ENCODE measurements around the gene ITPK1. TPM values are rescaled to one million over a fixed set of nuclear protein-coding genes. Genes with fewer than 3 reads are reported as not detected.
A peak's percentile ranks its signal among the peaks of the same experiment; 100 is the strongest.
"Not testable (repeated sequence)": the region's sequence is repeated elsewhere in the genome, so short reads cannot be mapped to it uniquely, and the experiment has no call there.

ITPK1 gene
- total RNA-seq, 1 experiment from 2014 or later = 90.7 TPM

DNA sequence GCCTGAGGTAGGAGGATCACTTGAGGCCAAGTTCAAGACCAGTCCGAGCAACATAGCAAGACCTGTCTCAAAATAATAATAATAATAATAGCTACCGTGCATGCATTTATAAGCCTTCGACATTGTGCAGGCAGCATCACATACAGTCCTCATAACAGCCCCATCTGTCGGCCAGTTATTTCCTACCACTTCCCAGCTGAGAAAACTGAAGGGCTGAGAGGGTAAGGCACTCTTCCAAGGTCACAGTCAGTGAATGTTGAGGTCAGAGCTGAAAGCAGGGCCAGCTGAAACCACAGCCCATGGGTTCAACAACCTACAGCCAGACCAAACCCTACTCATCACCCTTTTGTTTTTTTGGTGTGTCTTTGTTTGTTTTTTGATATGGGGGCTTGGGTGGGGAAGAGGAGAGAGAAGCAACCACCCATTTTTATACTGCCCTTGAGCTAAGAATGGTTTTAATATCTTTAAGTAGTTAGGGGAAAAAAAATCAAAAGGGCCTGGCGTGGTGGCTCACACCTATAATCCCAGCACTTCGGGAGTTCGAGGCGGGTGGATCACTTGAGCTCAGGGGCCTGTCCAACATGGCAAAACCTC, 16.8 kb upstream of the ITPK1 start:
- DNase-seq (ENCODE audit: low spot score) = peak; percentile 23
- in situ Hi-C loops (cut with HindIII; ENCODE audit: low sequenced_read_pairs) = no loop called here

DNA sequence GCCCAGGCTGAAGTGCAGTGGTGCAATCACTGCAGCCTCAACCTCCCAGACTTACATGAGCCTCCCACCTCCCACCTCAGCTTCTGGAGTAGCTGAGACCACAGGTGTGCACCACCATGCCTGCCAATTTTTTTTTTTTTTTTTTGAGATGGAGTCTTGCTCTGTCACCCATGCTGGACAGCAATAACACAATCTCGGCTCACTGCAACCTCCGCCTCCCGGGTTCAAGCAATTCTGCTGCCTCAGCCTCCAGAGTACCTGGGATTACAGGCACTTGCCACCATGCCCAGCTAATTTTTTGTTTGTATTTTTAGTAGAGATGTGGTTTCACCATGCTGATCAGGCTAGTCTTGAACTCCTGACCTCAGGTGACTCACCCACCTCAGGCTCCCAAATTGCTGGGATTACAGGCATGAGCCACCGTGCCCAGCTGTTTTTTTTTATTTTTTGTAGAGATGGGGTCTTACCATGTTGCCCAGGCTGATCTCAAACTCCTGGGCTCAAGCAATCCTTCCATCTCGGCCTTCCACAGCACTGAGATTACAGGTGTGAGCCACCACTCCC, 15.6 kb upstream of the ITPK1 start:
- DNase-seq (ENCODE audit: low spot score); in situ Hi-C loops (cut with HindIII; ENCODE audit: low sequenced_read_pairs): not testable (repeated sequence)

DNA sequence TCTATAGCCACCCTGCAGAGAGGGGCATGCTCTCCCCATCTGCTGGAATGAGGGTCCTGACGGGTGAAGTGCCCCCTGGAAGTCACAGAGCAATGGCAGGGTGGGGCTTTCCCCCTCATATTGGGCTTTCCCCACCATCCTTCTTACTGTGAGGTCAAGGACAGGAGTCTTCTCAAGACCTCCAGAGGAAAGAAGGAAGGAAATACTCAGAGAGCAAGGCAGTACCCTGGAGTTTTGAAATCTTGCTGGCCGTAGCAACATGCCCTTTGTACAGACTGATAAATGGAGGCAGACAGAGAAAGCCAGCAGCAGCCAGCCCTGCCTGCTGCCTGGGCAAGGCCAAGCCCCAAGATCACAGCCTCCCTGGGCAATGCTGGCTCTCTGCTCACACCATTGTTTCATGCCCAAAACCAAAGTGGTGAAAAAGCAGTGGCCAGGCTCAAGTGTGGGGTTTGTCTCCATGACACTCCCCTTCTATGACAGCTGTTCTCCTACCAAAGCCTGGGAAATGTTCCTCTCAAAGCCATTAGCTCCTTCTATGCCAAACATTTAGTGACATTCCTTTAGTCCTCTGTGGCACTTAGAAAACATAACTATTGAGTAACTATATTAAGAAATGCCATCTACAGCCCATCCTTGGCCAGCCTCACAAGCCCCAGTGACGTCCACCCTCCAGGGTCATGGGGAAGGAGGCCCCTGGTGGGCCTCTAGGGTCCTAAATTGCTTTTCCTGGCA, 13.2 kb upstream of the ITPK1 start:
- in situ Hi-C loops (cut with HindIII; ENCODE audit: low sequenced_read_pairs) = no loop called here
- DNase-seq (ENCODE audit: low spot score) = no peak

DNA sequence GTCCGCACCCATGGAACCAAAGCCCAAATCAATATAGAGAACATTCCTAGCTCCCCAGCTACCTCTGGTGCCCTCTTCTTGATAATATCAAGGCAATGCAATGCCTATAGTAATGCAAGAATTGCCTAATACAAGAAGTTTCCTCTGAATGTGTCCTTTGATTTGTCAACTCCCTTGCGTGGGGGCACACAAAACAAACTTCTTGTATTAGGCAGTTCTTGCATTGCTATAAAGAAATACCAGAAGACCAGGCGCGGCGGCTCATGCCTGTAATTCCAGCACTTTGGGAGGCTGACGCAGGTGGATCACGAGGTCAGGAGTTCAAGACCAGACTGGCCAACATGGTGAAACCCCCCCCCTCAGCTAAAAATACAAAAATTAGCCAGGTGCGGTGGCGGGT, 10.4 kb upstream of the ITPK1 start:
- in situ Hi-C loops (cut with HindIII; ENCODE audit: low sequenced_read_pairs) = no loop called here
- DNase-seq (ENCODE audit: low spot score) = no peak

DNA sequence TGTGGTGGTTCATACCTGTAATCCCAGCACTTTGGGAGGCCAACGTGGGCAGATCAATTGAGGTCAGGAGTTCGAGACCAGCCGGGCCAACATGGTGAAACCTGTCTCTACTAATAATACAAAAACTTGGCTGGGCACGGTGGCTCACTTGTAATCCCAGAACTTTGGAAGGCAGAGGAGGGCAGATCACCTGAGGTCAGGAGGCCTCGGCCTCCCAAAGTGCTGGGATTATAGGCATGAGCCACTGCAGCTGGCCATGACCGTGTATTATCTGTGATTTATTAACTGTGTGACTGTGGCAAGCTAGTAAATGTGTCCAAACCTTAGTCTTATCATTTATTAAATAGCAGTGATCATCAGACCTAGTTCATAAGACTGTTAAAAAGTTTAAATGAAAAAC, 7.1 kb upstream of the ITPK1 start:
- in situ Hi-C loops (cut with HindIII; ENCODE audit: low sequenced_read_pairs) = no loop called here
- no peak for DNase-seq (ENCODE audit: low spot score)

DNA sequence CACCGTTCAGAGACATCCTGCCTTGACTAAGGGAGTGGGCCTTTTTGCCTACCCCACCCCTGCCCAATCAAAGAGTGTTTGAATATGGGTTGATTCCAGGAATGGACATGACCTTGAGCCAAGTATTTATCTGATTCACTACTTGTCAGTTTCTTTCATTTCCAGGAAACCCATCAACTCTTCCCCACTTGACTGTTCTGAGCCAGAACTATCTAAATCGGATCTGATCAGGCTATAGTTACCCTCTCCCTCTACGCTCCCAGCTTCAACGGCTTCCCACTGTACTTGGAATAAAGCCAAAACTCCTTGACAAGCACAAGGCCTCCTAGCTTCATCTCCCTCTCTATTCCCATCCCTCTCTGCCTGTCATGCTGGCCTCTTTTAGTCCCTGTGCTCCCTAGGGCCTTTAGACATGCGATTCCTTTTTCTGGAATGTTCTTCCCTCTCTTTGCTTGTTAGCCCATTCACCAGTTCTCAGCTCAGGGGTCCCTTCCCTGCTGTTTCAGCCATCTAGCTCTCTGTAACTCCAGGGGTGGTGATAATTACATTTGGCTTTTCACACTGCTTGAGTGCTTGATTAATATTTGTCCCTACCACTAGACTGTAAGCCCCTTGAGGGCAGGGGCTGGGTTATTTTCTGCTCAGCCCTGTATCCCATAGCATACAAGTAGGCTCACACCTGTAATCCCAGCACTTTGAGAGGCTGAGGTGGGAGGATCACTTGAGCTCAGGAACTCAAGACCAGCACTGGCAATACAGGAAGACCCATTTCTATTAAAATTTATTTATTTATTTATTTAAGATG, 5.5 kb upstream of the ITPK1 start:
- in situ Hi-C loops (cut with HindIII; ENCODE audit: low sequenced_read_pairs) = no loop called here
- no peak for DNase-seq (ENCODE audit: low spot score)

DNA sequence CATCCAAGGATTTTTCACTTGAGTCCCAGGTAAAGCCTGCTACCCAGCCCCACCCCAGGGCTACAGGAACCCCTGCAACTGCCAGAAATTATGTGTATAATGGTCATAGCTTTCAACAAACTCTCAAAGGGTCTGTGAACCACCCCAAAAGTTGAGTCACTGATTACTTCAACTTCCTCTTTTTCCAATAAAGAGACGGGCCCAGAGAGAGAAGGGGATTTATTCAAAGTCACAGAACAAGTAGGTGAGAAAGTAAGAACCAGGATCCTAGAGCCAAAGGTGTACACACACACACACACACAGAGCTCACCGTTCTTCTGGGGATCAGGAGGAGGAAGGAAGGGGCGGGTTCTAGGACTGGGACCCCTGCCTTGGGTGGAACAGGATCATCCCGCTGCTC, 4.8 kb upstream of the ITPK1 start:
- DNase-seq (ENCODE audit: low spot score) = no peak
- in situ Hi-C loops (cut with HindIII; ENCODE audit: low sequenced_read_pairs) = no loop called here

DNA sequence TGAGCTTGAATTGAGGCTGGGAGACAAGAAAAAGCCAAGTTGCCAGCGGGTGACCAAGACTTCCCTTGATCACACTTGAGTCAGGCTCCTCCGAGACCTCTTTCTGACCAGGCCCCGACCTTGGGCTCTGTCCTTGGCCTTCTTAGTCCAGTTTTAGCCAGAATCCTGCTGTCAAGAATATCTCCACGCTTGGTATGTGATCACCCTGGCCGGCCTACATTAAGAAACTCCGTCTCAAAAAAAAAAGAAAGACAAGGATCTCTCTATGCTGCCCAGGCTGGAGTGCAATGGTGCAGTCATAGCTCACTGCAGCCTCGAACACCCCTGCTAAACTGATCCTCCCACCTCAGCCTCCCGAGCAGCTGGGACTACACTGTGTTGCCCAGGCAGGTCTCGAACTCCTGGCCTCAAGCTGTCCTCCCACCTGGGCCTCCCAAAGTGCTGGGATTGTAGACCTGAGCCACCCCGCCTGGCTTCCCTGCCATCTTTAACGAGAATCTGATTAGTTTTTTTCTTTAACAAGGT, 1.0 kb upstream of the ITPK1 start:
- no peak for DNase-seq (ENCODE audit: low spot score)
- in situ Hi-C loops (cut with HindIII; ENCODE audit: low sequenced_read_pairs) = no loop called here

DNA sequence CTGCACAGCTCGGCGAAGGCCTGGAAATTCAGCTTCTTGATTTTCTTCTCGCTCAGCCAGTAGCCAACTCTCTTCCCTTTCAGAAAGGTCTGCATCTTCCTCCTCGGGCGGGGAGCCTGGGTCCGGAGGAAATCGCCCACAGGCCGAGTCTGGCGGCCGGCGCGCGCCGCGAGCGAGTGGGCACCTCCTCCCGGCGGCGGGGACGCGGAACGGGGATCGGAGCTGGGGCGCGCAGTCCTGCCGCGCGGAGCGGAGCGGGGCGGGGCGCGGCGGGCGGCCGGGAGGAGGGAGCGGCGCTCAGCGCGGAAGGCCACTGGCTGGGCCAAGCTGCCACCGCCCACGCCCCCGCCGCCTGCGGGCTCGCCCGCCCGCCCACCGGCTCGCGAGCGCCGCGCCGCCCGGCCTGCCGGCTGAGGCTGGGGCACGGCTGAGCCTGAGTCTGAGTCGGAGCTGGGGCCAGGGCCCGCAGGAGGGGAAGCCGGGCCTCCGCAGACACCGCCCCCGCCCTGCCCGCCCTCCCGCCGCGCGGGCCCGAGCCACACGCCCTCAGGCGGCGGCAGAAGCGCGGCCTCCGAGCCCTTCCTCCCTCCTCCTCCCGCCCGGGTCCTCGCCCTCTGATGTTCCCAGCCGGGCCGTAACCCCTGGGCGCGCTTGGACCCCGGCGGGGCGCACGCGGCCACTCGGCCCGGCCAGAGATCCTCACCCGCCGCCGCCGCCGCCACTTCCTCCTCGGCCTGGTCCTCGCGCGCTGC, 480 bp downstream of the ITPK1 start:
- in situ Hi-C loops (cut with HindIII; ENCODE audit: low sequenced_read_pairs) = no loop called here
- DNase-seq (ENCODE audit: low spot score) = peak; percentile 78

DNA sequence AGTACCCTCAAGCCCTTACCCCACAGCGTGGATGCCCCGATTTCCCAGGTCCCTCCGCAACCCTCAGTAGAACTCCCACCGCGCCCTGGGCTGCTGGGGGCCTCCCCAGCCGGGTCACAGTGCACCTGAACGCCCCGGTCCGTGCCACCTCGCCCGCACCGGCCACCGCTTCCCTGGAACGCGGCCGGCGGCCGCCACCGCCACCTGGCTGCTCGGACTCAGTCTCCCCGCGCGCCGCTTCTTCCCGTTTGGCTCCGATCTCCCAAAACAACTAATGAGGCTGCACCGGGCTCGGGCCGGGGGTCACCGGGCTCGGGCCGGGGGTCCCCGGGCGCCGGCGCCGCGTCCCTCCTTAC, 1.0 kb downstream of the ITPK1 start:
- in situ Hi-C loops (cut with HindIII; ENCODE audit: low sequenced_read_pairs) = no loop called here
- DNase-seq (ENCODE audit: low spot score) = no peak

DNA sequence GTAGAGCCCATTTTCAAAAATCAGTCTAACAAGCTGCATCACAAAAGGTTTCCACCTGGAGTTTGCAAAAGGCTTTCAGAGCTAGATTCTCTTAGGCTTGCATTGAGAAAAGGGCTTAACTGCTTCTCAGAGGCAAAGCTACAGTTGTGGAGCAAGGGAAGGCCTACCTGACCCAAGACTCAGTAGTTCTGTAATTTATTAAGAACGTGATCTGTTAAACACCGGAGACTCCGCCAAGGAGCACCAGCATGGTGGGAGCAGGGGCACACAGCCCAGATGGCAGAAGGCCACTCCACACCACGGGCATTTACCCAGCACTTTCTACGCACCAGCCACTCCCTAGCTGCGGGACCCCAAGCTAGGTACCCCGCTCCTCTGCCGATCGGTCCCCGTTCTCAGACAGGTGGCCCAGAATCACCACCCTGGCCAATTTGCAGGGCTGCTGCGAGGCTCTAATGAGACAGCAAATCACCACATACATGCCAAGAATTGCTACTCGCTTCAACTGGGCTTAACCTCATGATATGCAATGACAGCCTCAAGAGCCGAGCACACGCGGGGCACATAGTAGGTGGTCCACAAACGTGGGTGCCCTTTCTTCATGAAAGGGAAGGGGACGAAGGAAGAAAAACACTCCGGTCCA, 1.5 kb downstream of the ITPK1 start:
- peak; percentile 59 for DNase-seq (ENCODE audit: low spot score)
- in situ Hi-C loops (cut with HindIII; ENCODE audit: low sequenced_read_pairs) = no loop called here

DNA sequence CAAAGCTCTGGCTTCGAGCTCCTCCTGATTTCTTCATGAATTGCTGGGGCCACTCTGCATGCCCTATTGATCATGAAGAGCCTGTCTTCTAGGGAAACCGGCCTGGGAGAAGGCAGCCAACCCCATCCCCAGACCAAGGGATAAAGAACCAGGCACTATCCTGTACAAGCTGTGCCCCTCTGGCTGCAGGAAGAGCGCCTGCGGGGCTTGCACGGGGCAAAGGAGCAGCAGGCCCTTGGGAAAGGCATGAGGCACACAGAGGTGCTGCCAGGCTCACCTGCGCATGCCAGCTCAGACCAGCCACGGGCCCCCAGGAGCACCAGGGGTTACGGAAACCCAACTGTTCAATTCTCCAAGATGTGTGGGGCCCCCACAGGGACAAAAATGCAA, 2.1 kb downstream of the ITPK1 start:
- peak; percentile 38 for DNase-seq (ENCODE audit: low spot score)
- in situ Hi-C loops (cut with HindIII; ENCODE audit: low sequenced_read_pairs) = no loop called here

DNA sequence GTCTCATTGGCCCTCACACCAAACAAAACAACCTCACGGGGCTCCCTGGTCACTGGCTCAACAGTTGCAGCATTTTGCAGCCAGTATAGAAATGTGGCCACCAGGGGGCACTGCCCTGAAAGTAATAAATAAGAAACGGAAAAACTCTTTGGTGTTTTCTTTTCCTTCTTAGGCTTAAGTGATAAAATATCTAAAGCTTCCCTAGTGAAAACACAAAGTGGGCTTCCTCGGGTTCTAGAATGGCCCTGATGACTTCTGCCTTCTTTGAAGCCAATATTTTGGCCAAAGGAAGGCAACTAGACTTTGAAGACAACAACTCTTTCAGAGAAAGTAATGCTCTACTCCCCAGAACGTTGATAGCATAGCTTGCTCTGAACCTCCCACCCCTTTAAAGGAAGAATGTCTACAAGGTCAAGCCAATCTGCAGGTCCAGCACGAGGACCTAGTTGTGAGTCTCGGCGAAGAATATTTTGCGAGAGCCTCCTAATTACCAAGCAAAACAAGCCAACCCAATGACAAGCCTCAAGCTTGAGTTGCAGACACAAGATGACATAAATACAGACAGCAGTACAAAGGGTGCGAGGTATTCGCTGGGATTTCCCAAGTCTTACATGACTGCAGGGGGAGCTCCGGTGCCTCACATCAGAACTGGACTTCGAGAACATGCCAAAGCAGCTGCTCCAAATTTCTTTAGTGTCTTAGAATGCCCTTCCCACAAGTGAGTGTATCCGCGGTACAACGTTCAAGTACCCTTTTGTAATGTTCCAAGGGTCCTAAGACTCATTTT, 2.6 kb downstream of the ITPK1 start:
- DNase-seq (ENCODE audit: low spot score) = peak; percentile 89

DNA sequence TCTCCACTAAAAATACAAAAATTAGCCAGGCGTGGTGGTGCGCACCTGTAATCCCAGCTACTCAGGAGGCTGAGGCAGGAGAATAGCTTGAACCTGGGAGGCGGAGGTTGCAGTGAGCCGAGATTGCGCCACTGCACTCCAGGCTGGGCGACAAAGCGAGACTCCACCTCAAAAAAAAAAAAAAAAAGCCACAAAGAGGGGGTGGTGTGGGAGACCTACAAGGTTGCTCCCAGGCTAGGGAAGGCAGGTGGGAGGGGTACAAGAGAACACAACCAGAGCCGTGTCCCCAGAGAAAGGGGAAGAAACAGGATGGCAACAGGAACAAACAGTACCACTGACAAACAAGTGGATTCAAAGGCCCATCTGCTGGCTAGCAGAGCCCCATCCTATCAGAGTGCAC, 4.2 kb downstream of the ITPK1 start:
- DNase-seq (ENCODE audit: low spot score); in situ Hi-C loops (cut with HindIII; ENCODE audit: low sequenced_read_pairs): not testable (repeated sequence)

More for the DNA sequence above, 2.6 kb downstream of the ITPK1 start:
- in situ Hi-C loops (cut with HindIII; ENCODE audit: low sequenced_read_pairs) = no loop called here

DNA sequence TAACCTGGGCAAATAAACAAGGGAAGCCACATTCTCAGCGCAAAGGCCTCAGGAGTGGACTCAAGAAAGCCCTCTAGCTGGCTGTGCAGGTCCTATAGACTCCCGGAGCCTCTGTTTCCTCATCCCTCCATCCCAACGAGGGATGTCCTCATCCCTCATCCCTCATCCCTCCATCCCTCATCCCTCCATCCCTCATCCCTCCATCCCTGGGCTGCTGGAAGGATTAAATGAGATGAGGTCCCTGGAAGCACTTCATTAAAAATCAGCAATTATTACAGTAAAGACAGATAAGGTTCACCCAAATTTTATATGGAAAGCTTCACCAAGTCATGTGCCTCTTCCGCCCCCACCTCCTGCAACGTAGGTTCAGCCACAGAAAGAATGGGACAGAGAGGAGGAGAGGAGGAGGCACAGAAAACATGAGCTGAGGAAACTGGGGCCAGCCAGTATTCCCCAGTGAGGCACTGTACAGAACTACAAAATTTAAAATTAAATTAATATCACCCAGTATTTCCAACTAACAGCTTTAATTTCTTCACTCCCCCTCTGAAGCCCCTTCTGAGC, 4.8 kb downstream of the ITPK1 start:
- in situ Hi-C loops (cut with HindIII; ENCODE audit: low sequenced_read_pairs) = no loop called here
- no peak for DNase-seq (ENCODE audit: low spot score)

DNA sequence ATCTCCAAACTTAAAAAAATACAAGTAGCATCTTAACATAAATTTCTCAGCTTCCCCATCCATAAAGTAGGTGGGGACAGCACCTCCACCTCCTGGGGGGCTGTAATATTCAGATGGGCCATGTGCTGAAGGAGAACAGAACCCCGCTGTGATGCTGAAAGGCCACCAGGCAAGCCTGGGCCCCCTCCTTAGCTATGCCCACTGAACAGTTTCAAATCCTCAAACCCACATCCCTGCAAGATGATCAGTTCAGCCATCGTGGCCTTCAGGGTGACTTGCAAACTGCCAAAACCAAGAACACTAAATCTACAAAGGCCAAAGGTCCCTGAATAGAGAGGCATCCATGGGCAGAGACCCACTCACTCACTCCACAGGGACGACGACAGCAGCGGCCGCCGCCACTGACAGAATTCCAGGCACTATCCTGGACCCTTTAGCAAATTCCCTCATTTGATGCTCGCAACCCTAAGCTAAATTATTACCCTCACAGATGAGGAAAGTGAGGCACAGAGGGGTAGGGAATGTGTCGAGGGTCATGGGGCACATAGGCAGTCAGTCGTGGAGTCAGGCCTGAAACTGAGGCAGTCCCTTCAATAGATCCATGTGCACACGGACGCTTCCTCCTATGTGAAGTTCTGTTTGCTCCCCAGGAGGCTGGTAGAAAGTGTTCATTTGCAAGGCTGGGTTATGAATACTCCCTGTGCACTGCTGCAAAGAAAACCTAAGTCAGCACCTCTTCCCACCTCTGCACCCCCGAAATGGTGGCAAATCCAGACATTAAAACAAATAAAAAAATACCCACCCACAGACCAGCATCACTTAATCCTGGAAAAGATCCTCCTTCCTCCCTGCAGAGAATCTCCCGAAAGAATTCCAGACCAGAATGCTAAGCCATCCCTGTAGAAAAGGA, 5.9 kb downstream of the ITPK1 start:
- in situ Hi-C loops (cut with HindIII; ENCODE audit: low sequenced_read_pairs) = no loop called here
- no peak for DNase-seq (ENCODE audit: low spot score)

DNA sequence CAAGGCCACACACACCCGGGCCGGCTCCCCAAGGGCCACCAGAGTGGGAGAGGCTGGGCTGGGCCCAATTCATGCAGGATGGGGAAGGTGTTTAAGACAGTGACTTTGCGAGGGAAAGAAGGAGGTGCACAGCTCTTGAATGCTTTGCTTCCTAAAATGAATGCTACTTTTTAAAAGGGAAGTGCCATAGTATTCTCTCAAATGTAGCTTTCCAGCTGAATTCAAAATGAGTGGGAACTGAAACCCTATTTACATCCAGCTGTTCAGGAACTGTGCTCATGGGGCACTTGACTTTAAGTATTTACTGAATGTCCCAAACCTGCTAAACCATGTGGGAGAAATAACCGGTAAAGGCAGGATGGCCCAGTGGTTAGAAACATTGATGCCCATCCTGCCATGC, 7.6 kb downstream of the ITPK1 start:
- no peak for DNase-seq (ENCODE audit: low spot score)
- in situ Hi-C loops (cut with HindIII; ENCODE audit: low sequenced_read_pairs) = no loop called here

Measured in G401 (cell line).